DND-41 (cell line): ENCODE results near the gene PCDHB4.

Experiments
- EZH2 ChIP-seq: IDR thresholded peaks from 3 replicates; pipeline ENCODE4 v1.6.1; 2012; ENCODE audit warnings: borderline replicate concordance, low read depth, mild to moderate bottlenecking, moderate library complexity, low read length, inconsistent platforms; ENCODE audit not compliant: severe bottlenecking
- TF ChIP-seq, protein P1 (sequence below): IDR thresholded peaks from 2 replicates; pipeline ENCODE4 v1.5.1; 2012; ENCODE audit warnings: borderline replicate concordance, low read length, moderate library complexity, mild to moderate bottlenecking; ENCODE audit not compliant: poor library complexity, severe bottlenecking; ENCODE audit errors: extremely low read depth

DNA sequence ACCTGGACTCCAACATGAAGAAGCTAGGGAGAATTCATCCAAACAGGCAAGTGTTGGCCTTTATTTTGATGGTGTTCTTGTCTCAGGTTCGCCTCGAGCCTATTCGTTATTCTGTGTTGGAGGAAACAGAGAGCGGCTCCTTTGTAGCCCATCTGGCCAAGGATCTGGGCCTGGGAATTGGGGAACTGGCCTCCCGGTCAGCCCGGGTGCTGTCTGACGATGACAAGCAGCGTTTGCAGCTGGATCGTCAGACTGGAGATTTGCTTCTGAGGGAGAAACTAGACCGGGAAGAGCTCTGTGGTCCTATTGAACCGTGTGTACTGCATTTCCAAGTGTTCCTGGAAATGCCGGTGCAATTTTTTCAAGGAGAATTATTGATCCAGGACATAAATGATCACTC, 367 bp downstream of the PCDHB4 start:
- TF ChIP-seq, protein P1, sequence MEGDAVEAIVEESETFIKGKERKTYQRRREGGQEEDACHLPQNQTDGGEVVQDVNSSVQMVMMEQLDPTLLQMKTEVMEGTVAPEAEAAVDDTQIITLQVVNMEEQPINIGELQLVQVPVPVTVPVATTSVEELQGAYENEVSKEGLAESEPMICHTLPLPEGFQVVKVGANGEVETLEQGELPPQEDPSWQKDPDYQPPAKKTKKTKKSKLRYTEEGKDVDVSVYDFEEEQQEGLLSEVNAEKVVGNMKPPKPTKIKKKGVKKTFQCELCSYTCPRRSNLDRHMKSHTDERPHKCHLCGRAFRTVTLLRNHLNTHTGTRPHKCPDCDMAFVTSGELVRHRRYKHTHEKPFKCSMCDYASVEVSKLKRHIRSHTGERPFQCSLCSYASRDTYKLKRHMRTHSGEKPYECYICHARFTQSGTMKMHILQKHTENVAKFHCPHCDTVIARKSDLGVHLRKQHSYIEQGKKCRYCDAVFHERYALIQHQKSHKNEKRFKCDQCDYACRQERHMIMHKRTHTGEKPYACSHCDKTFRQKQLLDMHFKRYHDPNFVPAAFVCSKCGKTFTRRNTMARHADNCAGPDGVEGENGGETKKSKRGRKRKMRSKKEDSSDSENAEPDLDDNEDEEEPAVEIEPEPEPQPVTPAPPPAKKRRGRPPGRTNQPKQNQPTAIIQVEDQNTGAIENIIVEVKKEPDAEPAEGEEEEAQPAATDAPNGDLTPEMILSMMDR: no peak
- no peak for TF ChIP-seq EZH2
